Endothelial cell of umbilical vein (primary cell): Measurements from ENCODE around the gene FBXO21. TPM values are rescaled to one million over a fixed set of nuclear protein-coding genes. Genes with fewer than 3 reads are reported as not detected.

Source experiments
- BruUV-seq: library from RNA; stranded (reverse); fragments of 400-500 nt; replicated peaks from 2 replicates; lab custom pipeline; 2021; lab: Mats Ljungman, UMichigan
- CTCF ChIA-PET: fragments of 300-600, 350-600 bp; sonication (Branson Sonifier 250); formaldehyde crosslinking; loops from one replicate; lab custom pipeline; 2021; ENCODE audit warnings: antibody characterized with exemption, inconsistent platforms; lab: Charles Lee
- POLR2A ChIA-PET: fragments of 300-600, 350-600 bp; sonication (Branson Sonifier 250); formaldehyde crosslinking; loops from one replicate; lab custom pipeline; 2021; ENCODE audit warnings: antibody characterized with exemption, inconsistent platforms; lab: Charles Lee
- DNase-seq: peaks from one replicate; pipeline ENCODE4 v3.0.0-alpha.2; 2011; ENCODE audit warnings: low read depth, low spot score
- FAIRE-seq: peaks from 2 replicates; lab custom pipeline; 2011; peaks lifted over from hg19 to GRCh38; lab: Jason Lieb, UNC
- H2AFZ ChIP-seq: 2 replicates; pipeline ENCODE4 v1.6.0; 2012; ENCODE audit warnings: low read depth, low read length, control low read depth, inconsistent platforms
- H3K27ac ChIP-seq: 2 replicates; pipeline ENCODE4 v1.5.1; 2011; ENCODE audit warnings: low read depth, mild to moderate bottlenecking, control low read depth, low read length, moderate library complexity; ENCODE audit not compliant: insufficient read depth
- H3K27me3 ChIP-seq, 2 experiments: 2 replicates each; pipeline versions ENCODE4 v1.6.0 to v1.6.1; 2011; ENCODE audit warnings: low read length in 2 of 2, mixed read lengths in 1 of 2; ENCODE audit not compliant: control insufficient read depth in 2 of 2, insufficient read depth in 2 of 2
- H3K36me3 ChIP-seq, 2 experiments: 2 replicates in 1 of 2; 3 replicates in 1 of 2; pipeline ENCODE4 v1.5.1; 2011; ENCODE audit warnings: low read length in 2 of 2, mild to moderate bottlenecking in 1 of 2, moderate library complexity in 1 of 2; ENCODE audit not compliant: control insufficient read depth in 2 of 2, insufficient read depth in 2 of 2; ENCODE audit errors: extremely low read depth in 1 of 2
- H3K4me1 ChIP-seq: 3 replicates; pipeline ENCODE4 v1.5.1; 2011; ENCODE audit warnings: mild to moderate bottlenecking, low read length; ENCODE audit not compliant: control insufficient read depth, insufficient read depth; ENCODE audit errors: extremely low read depth
- H3K4me2 ChIP-seq: 2 replicates; pipeline ENCODE4 v1.6.1; 2011; ENCODE audit warnings: low read length, control low read depth, mixed read lengths; ENCODE audit not compliant: insufficient read depth
- H3K4me3 ChIP-seq, 3 experiments: fragments of 200-600 bp in 1 of 3; sonication (generic), shearing (Covaris generic) in 1 of 3; replicated peaks in 1 of 3; 2 replicates each; pipeline ENCODE4 v1.5.1; 2011 to 2016; ENCODE audit warnings: control low read depth in 3 of 3, low read length in 3 of 3, mild to moderate bottlenecking in 2 of 3, inconsistent platforms in 1 of 3, low read depth in 1 of 3, moderate library complexity in 1 of 3; ENCODE audit not compliant: insufficient read depth in 1 of 3
- H3K79me2 ChIP-seq: 2 replicates; pipeline ENCODE4 v1.6.0; 2012; ENCODE audit warnings: low read length, inconsistent platforms; ENCODE audit not compliant: control insufficient read depth, insufficient read depth
- H3K9ac ChIP-seq: replicated peaks from 2 replicates; pipeline ENCODE3; 2011; ENCODE audit warnings: low read length, control low read depth; ENCODE audit not compliant: insufficient read depth; ENCODE audit errors: extremely low read depth
- H3K9me1 ChIP-seq: replicated peaks from 3 replicates; pipeline ENCODE4 v1.6.0; 2011; ENCODE audit warnings: mild to moderate bottlenecking, low read length; ENCODE audit not compliant: control insufficient read depth, insufficient read depth; ENCODE audit errors: extremely low read depth
- H3K9me3 ChIP-seq: replicated peaks from 2 replicates; pipeline ENCODE4 v1.5.1; 2012; ENCODE audit warnings: low read length, inconsistent platforms; ENCODE audit not compliant: control insufficient read depth, insufficient read depth
- H4K20me1 ChIP-seq: replicated peaks from 2 replicates; pipeline ENCODE3; 2011; ENCODE audit warnings: mild to moderate bottlenecking, low read length; ENCODE audit not compliant: control insufficient read depth, insufficient read depth; ENCODE audit errors: extremely low read depth
- EZH2 ChIP-seq: IDR thresholded peaks from 2 replicates; pipeline ENCODE4 v1.6.1; 2012; ENCODE audit warnings: borderline replicate concordance, low read depth, mild to moderate bottlenecking, moderate library complexity, low read length, inconsistent platforms; ENCODE audit not compliant: severe bottlenecking
- FOS ChIP-seq: IDR thresholded peaks from 2 replicates; pipeline ENCODE4 v1.6.1; 2011; ENCODE audit warnings: mild to moderate bottlenecking, low read length, moderate library complexity, borderline replicate concordance; ENCODE audit not compliant: insufficient read depth
- GATA2 ChIP-seq: IDR thresholded peaks from 2 replicates; pipeline ENCODE4 v1.7.0; 2011; ENCODE audit warnings: low read depth, mild to moderate bottlenecking, moderate library complexity, mixed read lengths, low read length; ENCODE audit not compliant: insufficient read length, insufficient read depth
- JUN ChIP-seq: IDR thresholded peaks from 2 replicates; pipeline ENCODE4 v1.6.1; 2011; ENCODE audit warnings: borderline replicate concordance, low read depth; ENCODE audit not compliant: insufficient read length, insufficient read depth
- MYC ChIP-seq: IDR thresholded peaks from one replicate; pipeline ENCODE4 v1.6.1; 2011; ENCODE audit warnings: mild to moderate bottlenecking, low read depth, low read length
- POLR2A ChIP-seq: IDR thresholded peaks from 2 replicates; pipeline ENCODE4 v1.6.1; 2012; ENCODE audit warnings: low read depth, mild to moderate bottlenecking, control low read depth, low read length
- POLR2AphosphoS5 ChIP-seq: IDR thresholded peaks from 2 replicates; pipeline ENCODE4 v1.6.1; 2012; ENCODE audit warnings: low read depth, mild to moderate bottlenecking, control low read depth, low read length, moderate library complexity; ENCODE audit not compliant: insufficient read depth
- dilution Hi-C: fragments of 300-500 bp; cut with MboI; formaldehyde crosslinking; loops from one replicate; pipeline ENCODE4 v1.15.0; 2019; ENCODE audit warnings: low sequenced_read_pairs; ENCODE audit not compliant: extremely low pct_ligation_motif_present
- intact Hi-C: fragments of 100-400 bp; cut with micrococcal nuclease; formaldehyde crosslinking; loops from one replicate; pipeline ENCODE4 v1.10.0; 2022
- polyA plus RNA-seq, 4 experiments: library from polyadenylated mRNA; depleted of rRNA in 3 of 4; stranded (reverse) in 3 of 4; unstranded in 1 of 4; fragments of >200 nt; gene quantifications; 2 replicates each; pipeline versions ENCODE4 v1.2.1 to v1.2.3, GENCODE V29; 2011 to 2012; ENCODE audit warnings: missing spikeins in 1 of 4
- total RNA-seq: library from RNA; stranded (reverse); gene quantifications from 2 replicates; pipeline ENCODE4 v1.2.3, GENCODE V29; 2021
- TF ChIP-seq, protein P1 (sequence below): IDR thresholded peaks from 2 replicates; pipeline ENCODE4 v1.6.1; 2011; ENCODE audit not compliant: insufficient read depth, insufficient read length
- TF ChIP-seq, protein P2 (sequence below), 2 donors: IDR thresholded peaks; 1 replicate in 1 of 2; 2 replicates in 1 of 2; pipeline ENCODE4 v1.5.1; 2011; ENCODE audit warnings: low read length in 2 of 2, mild to moderate bottlenecking in 2 of 2, moderate library complexity in 2 of 2, control low read depth in 1 of 2, inconsistent platforms in 1 of 2, low read depth in 1 of 2; ENCODE audit not compliant: insufficient read depth in 1 of 2; ENCODE audit errors: extremely low read depth in 1 of 2

Gene FBXO21
- total and polyA plus RNA-seq, 2 donors (not counting 3 experiments of a cell fraction or from before 2014, with no cell fraction given) = 41.6 to 66.7 TPM

DNA sequence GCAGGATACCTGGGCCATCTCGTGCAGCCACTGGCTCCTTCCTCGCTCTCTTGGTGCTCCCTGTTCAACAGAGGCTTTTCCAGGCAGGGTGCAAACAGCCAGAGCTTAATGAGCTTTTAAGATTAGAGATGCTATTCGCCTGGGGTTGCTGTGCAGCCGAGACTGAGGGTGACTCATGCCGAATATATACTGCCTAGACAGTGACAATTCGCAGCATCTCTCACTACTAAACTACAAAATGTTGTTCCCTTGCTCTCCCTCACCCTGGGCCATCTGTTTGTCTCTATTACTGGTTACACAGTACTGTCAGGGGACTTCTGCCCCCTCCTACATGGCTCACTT lies 65.0 kb downstream of the FBXO21 start:
- no peaks in the 10 kb centered on the region for H3K9me3 ChIP-seq
- ChIA-PET POLR2A (no interaction called here), CTCF (interaction anchor here (0.9 kb wide), 1 partner anchor 9 kb away, joined by 3 read pairs; no protein-coding TSS in a partner anchor)
- H3K4me1 ChIP-seq = peaks cover 3% of the 10 kb centered on the region
- no peak for FAIRE-seq
- H3K9me1 ChIP-seq = no peaks in the 10 kb centered on the region
- H3K36me3 ChIP-seq = no peaks in the 10 kb centered on the region
- no TSS peak for BruUV-seq
- TF ChIP-seq, protein P1, sequence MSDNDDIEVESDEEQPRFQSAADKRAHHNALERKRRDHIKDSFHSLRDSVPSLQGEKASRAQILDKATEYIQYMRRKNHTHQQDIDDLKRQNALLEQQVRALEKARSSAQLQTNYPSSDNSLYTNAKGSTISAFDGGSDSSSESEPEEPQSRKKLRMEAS = no peak
- TF ChIP-seq JUN (no peak), POLR2AphosphoS5 (no peak), POLR2A (no peak)
- H3K27ac ChIP-seq = no peak overlapping the region
- dilution Hi-C loops = no loop called here
- H2AFZ ChIP-seq = no peak overlapping the region
- H3K79me2 ChIP-seq = no peaks in the 10 kb centered on the region
- intact Hi-C loops = no loop called here
- no peak overlapping the region for H3K4me3 ChIP-seq
- no peak overlapping the region for H3K9ac ChIP-seq
- H4K20me1 ChIP-seq = no peaks in the 10 kb centered on the region
- no peak overlapping the region for H3K4me2 ChIP-seq
- H3K27me3 ChIP-seq = no peaks in the 10 kb centered on the region
- DNase-seq = no peak

DNA sequence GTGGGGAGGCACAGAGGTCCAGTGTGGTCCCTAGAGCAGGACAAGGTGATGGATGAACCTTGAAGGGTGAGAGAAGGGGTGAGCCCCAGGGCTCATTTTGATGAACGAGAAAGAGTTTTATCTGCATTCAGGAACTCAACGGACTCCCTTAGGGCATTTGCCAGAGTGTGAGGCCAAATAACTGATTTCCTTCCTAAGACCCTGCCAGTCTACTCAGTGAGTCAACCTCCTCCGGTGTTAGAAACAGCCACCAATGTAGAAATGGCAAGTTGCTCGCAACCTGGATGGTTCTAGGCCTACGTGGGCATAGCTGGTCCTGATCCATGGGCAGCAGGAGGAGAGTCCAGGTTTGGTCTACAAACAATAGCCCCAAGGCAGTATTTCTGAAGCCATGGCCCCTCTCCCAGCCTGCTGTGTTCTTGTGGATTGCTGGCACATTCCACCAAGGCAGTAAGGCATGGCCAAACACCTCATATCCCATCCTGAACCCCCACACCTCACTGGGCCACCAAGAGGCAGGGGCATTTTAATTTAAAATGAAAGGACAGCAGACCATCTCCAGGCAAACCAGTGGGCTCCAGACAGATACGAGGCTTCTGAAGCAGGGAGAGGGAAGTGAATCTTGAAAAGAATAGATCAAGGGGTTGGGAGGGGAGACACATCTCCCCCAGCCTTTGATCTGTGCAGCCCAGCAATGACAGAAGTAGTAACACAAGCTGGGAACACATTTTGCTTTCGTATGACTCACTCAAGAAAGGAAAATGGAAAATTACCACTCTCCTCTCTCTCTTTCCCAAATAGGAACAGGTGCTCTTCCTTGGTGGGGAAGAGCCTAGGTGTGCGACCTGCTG lies 65.6 kb downstream of the FBXO21 start:
- no peak overlapping the region for H3K9ac ChIP-seq
- no peak overlapping the region for H3K4me3 ChIP-seq
- no peak overlapping the region for H2AFZ ChIP-seq
- no peaks in the 10 kb centered on the region for H3K9me3 ChIP-seq
- no peak overlapping the region for H3K4me2 ChIP-seq
- no peaks in the 10 kb centered on the region for H3K9me1 ChIP-seq
- no peaks in the 10 kb centered on the region for H3K36me3 ChIP-seq
- FAIRE-seq (peak; percentile 46), DNase-seq (peak; percentile 36)
- no TSS peak for BruUV-seq
- no peaks in the 10 kb centered on the region for H3K27me3 ChIP-seq
- H4K20me1 ChIP-seq = no peaks in the 10 kb centered on the region
- TF ChIP-seq EZH2 = no peak
- no peak for TF ChIP-seq MYC
- TF ChIP-seq FOS = no peak
- no peak for TF ChIP-seq JUN
- TF ChIP-seq, protein P2, sequence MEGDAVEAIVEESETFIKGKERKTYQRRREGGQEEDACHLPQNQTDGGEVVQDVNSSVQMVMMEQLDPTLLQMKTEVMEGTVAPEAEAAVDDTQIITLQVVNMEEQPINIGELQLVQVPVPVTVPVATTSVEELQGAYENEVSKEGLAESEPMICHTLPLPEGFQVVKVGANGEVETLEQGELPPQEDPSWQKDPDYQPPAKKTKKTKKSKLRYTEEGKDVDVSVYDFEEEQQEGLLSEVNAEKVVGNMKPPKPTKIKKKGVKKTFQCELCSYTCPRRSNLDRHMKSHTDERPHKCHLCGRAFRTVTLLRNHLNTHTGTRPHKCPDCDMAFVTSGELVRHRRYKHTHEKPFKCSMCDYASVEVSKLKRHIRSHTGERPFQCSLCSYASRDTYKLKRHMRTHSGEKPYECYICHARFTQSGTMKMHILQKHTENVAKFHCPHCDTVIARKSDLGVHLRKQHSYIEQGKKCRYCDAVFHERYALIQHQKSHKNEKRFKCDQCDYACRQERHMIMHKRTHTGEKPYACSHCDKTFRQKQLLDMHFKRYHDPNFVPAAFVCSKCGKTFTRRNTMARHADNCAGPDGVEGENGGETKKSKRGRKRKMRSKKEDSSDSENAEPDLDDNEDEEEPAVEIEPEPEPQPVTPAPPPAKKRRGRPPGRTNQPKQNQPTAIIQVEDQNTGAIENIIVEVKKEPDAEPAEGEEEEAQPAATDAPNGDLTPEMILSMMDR (IDR thresholded peaks at IDR 0.05; ENCODE audit: extremely low read depth in 1 of 2, insufficient read depth in 1 of 2, low read depth in 1 of 2, low read length in 2 of 2) = no peak
- TF ChIP-seq POLR2AphosphoS5 = no peak
- no peak for TF ChIP-seq POLR2A
- no peak for TF ChIP-seq GATA2
- TF ChIP-seq, protein P1 = no peak
- POLR2A ChIA-PET = no interaction called here
- intact Hi-C loops = no loop called here
- dilution Hi-C loops = no loop called here
- CTCF ChIA-PET = interaction anchor here (0.9 kb wide), 1 partner anchor 9 kb away, joined by 3 read pairs; no protein-coding TSS in a partner anchor
- H3K79me2 ChIP-seq = no peaks in the 10 kb centered on the region
- peaks cover 3% of the 10 kb centered on the region for H3K4me1 ChIP-seq
- H3K27ac ChIP-seq = no peak overlapping the region
